PFSK-1 (cell line): ENCODE measurements around the gene TMEM163.

Experiments used
- FOXP2 ChIP-seq: optimal IDR thresholded peaks from 2 replicates; pipeline ENCODE3; 2011; ENCODE audit warnings: borderline replicate concordance, control low read depth, inconsistent platforms; ENCODE audit not compliant: insufficient read depth; ENCODE audit errors: extremely low read length, extremely low read depth
- POLR2AphosphoS5 ChIP-seq: IDR thresholded peaks from 2 replicates; pipeline ENCODE4 v1.6.1; 2012; ENCODE audit warnings: low read depth, mild to moderate bottlenecking, control low read depth, low read length, moderate library complexity
- REST ChIP-seq, 2 experiments: IDR thresholded peaks; 2 replicates each; pipeline versions ENCODE4 v1.6.1 to v1.8.0; 2011 to 2012; ENCODE audit warnings: low read depth in 2 of 2, low read length in 2 of 2, control low read depth in 1 of 2, inconsistent platforms in 1 of 2, mild to moderate bottlenecking in 1 of 2, moderate library complexity in 1 of 2; ENCODE audit not compliant: insufficient read depth in 1 of 2
- SIN3A ChIP-seq: IDR thresholded peaks from 2 replicates; pipeline ENCODE4 v1.6.1; 2012; ENCODE audit warnings: mild to moderate bottlenecking, low read length, moderate library complexity, borderline replicate concordance; ENCODE audit not compliant: insufficient read depth
- TAF1 ChIP-seq: IDR thresholded peaks from 2 replicates; pipeline ENCODE4 v1.6.1; 2012; ENCODE audit warnings: low read length, control low read depth, borderline replicate concordance; ENCODE audit not compliant: insufficient read depth

TMEM163 gene

GRCh38 chr2:134689315-134689714 lies 29.5 kb downstream of the TMEM163 start:
- TF ChIP-seq POLR2AphosphoS5 (no peak), SIN3A (no peak), FOXP2 (no peak), TAF1 (no peak), REST (IDR thresholded peaks at IDR 0.05; ENCODE audit: insufficient read depth in 1 of 2, low read depth in 2 of 2, low read length in 2 of 2) (no peak)

GRCh38 chr2:134685967-134686366 lies 32.8 kb downstream of the TMEM163 start:
- no peak for TF ChIP-seq SIN3A

- TF ChIP-seq FOXP2 = no peak
- peak in 1 of 2 experiments; percentile 47; a peak in 1 of 4 replicates for TF ChIP-seq REST (IDR thresholded peaks at IDR 0.05; ENCODE audit: insufficient read depth in 1 of 2, low read depth in 2 of 2, low read length in 2 of 2)
- peak; percentile 44; the same call in 1 of the 2 replicates for TF ChIP-seq SIN3A
Measured at GRCh38 chr2:134683561-134684112, 35.2 kb downstream of the TMEM163 start.

GRCh38 chr2:134682726-134683125 lies 36.1 kb downstream of the TMEM163 start:
- TF ChIP-seq SIN3A (no peak), REST (IDR thresholded peaks at IDR 0.05; ENCODE audit: insufficient read depth in 1 of 2, low read depth in 2 of 2, low read length in 2 of 2) (no peak), TAF1 (no peak), FOXP2 (no peak), POLR2AphosphoS5 (no peak)

GRCh38 chr2:134681201-134681600 lies 37.6 kb downstream of the TMEM163 start:
- TF ChIP-seq REST (IDR thresholded peaks at IDR 0.05; ENCODE audit: insufficient read depth in 1 of 2, low read depth in 2 of 2, low read length in 2 of 2) = no peak
- TF ChIP-seq TAF1 = no peak
- TF ChIP-seq FOXP2 = no peak
- TF ChIP-seq POLR2AphosphoS5 = no peak
- TF ChIP-seq SIN3A = no peak
